Left forelimb (tissue), 1 donor: ENCODE results near the gene SRBD1.

Experiments
- DNase-seq: peaks from one replicate; pipeline ENCODE4 v3.0.0-alpha.2; 2018; ENCODE audit warnings: low spot score

Gene SRBD1

DNA sequence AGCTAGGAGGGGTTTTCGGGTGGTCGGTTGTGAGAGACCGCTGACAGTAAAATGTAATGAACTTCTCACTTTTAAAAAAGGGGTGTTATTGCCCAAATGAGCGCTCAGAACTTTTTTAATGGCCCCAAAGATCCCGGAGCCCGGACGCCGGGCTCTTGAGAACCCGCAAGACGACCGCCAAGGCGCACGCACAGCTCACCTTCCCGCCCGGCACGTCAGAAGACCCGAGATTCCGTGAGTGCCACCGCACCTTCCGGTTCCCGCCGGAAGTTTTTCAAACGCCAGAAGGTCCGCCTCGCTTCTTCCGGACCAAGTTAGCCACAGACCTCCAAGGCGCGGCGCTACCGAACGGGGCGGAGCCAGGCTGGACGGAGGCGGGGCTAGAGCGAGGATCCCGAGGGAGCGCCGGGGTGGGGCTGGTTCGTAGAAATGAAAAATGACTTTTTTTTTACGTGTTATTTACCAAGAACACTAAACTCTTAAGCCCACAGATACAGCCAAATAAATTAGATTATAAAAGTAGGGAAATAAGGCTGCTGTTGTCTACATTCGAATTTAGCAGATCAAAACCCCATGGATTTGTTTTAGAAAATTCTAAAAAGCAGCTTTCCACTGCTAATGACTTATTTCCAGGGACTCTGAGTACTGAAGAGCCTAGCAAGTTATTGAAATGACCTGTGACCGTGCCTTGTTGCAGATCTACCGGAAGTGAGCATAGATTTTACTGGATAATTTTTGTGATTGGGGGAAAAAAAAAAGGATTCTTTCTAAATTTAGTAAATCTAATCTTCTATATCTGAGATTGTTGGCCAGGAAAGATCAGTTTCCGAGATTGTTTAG is at the start of gene SRBD1:
TSS of gene SRBD1 (minus strand) at position 248 of the 840 bp plus-strand sequence. CDS start 5,826 bp downstream, outside the sequence.
- peak; percentile 91 for DNase-seq

DNA sequence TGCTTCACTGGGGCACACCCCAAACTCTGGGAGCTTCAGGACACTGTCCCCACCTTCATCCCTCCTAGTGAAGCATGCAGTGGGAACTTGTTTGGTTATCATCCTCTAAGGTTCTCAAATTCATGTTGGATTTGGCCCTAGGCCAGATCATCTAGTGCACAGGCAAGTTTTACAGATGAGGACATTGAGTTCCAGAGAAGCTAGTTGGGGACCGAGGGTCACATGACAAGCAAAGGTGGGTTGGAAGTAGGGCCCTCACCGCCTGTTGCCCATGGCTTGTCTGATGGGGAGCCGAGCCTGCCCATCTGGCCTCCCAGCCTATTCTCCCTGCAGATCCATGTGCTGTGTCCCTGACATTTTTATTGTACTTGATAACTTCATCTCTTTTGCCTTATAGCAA is 43.2 kb upstream of the SRBD1 start:
- no peak for DNase-seq

GRCh38 chr2:45653122-45653913 is 42.3 kb upstream of the SRBD1 start:
- DNase-seq: no peak

GRCh38 chr2:45652090-45653031 is 41.3 kb upstream of the SRBD1 start:
- DNase-seq: peak; percentile 73

GRCh38 chr2:45651415-45652089 is 40.5 kb upstream of the SRBD1 start, which contains the start of gene PRKCE:
Gene PRKCE (plus strand): TSS chr2:45651675.
- DNase-seq: peak; percentile 84

DNA sequence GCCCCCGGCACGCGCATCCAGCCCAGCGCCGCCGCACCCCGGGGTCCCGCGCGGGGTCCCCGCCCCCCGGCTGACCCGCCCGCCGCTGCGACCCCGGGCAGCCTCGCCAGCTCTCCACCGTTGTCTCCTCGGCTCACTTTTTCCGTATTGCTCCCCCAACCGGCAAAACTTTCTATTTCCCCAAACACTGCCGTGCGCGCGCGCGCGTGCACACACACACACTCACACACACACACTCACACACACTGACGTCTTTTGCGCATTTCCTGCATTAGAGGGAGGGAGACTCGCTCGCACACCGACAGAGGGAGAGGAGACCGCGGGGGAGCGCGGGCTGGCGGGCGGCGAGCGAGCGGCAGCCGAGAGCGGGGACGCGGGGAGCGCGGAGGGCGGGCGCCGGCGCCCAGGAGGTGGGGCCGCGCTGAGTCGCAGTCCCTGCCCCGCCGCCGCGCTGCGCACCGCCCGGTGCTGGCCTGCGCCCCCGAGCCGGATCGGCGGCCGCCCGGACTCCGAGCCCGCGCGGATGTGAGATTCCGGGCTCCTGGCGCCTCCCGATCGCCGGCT is 39.9 kb upstream of the SRBD1 start:
- peak; percentile 95 for DNase-seq

DNA sequence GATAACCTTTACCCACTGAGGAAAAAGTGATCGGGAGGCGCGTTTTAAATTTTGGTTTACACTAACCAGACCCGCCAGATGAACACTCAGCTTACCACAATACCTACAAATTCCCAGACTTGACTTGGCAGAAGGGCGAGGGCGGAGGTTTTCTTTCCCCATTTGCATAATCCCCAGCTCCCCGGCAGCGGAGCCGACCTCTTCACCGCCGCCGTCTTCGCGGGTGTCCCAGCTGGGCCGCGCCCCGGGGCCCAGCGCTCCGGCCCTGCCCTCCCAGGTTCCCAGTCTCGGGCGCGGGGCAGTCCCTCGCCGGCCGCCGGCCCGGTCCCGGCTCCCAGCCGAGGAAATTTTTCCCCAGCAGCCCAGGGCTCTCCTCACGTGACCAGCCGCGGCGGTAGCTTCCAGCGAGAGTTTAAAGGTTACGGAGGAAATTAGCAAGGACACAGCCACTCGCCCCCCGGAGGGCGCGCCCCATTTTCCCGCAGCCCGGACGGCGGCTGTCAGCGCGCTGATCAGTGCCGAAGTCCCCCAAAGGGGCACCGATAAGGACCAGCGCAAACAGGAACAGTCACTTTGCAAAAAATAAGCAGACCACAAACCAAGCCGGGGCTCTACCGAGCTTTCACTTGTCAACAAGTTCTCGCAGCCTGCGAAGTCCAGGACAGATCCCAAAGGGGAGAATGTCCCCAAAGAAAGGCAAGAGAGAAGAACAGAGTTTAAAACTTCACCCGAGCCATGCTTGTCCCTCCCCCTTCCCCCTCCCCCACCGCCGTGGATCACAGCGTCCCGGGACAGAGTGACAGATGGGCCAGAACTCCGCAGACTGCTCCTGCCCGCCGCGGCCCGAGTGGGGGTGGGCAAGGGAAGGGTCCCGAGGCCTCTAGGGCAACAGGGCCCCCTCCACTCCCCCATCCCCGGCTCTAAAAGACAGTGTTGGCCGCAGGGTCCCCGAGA is 39.1 kb upstream of the SRBD1 start:
- peak; percentile 84 for DNase-seq

DNA sequence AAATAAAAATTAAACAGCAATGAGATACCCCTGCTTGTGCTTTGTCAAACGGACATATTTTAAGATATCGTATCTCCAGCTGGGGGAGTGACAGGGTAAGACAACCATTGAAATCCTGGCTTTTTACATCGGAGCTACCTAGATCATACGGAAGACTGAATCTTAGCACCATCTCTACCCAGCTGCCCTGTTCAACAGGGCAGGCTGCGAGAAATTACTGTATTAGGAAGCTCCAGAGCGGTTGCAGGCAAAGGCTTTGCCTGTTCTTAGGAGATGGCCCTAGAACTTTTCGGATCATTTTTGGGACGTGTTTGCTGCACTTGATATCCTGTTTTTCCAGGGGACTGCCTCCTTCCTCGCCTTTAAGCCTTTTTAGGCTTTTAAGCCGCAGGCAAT is 38.4 kb upstream of the SRBD1 start:
- no peak for DNase-seq

DNA sequence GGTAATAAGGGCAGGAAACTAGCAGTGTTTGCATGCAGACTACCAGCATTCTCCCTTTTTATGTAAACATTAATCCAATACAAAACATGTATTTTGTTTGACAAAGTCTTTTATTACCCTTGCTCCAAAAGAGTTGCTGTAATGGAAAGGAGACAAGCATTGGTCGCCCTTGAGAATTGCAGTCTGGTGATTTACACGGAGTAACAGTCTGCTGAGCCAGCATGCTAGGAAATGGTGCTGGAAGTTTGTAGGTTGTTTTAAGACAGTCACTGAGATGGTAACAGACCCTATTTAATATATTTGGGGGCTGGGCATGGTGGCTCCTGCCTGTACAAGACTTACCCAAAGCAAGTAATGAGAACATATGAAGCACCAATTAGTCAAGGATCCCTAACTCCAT is 37.6 kb upstream of the SRBD1 start:
- no peak for DNase-seq

DNA sequence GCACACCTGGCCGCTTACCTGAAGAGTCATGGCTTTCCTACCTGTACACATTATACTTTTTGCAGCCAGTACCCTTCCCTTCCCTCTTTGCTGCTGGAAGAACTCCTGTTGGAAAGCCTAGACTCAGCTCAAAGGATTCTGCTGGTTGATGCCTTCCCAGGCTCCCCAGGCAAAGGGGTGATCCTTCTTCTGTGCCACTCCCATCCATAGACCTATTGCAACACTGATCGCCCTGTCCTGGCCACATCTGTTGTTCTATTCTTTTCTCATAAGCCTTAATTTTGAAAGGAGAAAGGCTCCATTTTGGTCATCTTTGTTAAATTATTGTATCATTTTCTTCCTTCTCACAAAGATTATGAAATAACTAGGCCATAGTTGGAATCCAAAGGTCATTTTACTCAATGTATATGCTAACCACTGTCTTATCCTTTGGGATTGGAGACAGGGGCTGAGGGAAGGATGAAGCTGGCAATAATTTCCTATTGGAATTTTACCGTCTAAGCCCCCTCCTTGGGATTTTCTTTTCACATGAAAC is 37.0 kb upstream of the SRBD1 start:
- no peak for DNase-seq

DNA sequence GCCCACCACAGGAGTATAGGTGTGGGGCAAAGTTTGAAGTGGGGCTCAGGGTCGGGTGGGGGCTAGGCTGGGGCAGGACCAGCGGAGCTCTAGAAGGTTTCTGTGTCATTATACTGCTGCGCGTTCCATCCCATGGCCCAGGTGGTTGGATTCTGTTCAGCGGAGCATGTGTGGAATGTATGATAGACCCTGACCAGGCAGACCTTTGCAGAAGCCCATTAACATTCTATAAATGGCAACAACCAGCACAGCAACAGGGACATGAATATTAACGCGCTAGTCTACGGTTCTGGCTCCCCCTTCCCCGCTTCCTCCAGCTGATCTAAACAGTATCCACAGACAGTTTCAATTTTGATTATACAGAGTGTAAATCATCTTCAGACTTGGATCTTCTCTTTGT is 36.3 kb upstream of the SRBD1 start:
- no peak for DNase-seq

DNA sequence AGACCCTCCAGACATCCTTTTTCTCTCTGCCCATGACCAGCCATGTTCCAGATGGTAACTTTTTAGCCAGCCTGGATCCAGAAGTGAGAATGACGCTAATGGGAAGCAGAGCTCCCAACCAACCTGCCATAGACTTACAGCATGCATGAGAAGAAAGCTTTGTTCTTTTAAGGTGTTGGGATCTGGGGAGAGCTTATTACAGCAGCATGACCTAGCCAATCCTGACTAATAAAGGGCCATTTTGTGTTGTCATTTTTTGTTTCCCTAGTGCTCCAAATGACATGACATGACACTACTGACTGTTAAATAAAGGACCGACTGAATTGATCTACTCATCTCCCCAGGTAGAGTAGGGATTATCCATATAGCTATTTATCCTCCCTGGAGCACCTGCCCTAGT is 35.2 kb upstream of the SRBD1 start:
- DNase-seq: no peak

GRCh38 chr2:45643543-45644542 is 32.8 kb upstream of the SRBD1 start:
- DNase-seq: peak; percentile 85

- DNase-seq: no peak
These were observed 32.0 kb upstream of the SRBD1 start for GRCh38 chr2:45643095-45643494.

GRCh38 chr2:45640576-45640975 is 29.5 kb upstream of the SRBD1 start:
- no peak for DNase-seq

GRCh38 chr2:45637440-45637839 is 26.4 kb upstream of the SRBD1 start:
- DNase-seq: no peak

DNA sequence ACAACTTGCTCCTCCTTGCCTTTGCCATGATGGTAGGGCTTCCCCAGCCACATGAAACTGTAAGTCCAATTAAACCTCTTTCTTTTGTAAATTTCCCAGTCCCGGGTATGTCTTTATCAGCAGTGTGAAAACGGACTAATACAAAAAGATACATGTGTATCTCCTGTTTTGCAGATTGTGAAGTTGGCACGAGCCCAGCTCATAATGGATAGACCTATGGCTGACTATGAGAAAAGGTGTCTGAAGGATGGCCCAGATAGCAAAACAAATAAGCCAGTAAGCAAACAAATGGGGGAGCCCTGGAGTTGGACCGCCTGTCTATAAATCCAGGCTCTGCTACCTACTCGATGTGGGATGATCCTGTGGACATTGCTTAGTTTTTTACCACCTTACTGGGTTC is 24.9 kb upstream of the SRBD1 start:
- DNase-seq: no peak

DNA sequence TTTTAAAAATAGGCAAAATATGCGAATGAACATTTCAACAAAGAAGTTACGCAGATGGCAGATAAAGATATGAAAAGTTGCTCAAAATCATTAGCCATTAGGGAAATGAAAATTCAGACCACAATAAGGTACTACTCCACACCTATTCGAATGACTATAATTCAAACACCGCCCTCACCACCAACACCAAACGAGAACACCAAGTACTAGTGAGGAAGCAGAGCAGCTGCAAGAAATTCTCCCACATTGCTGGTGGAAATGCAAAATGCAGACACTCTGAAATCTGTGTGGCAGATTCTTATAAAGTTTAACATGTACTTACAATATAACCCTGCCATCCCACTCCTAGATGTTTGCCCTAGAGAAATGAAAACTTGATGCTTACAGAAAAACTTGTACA is 23.2 kb upstream of the SRBD1 start:
- DNase-seq: no peak
